K562 (cell line): ENCODE data around the gene SPEM1. TPM values are rescaled to one million over a fixed set of nuclear protein-coding genes. Genes with fewer than 3 reads are reported as not detected.

Experiments
- ARHGAP35 ChIP-seq: fragments of 450-650 bp; IDR thresholded peaks from 2 replicates; pipeline ENCODE4 v1.6.1; 2018; ENCODE audit not compliant: partially characterized antibody
- C11orf30 ChIP-seq: fragments of 450-650 bp; IDR thresholded peaks from 2 replicates; pipeline ENCODE4 v1.6.1; 2016; ENCODE audit warnings: low read depth, mild to moderate bottlenecking
- CHAMP1 ChIP-seq: fragments of 450-650 bp; IDR thresholded peaks from 2 replicates; pipeline ENCODE4 v1.6.1; 2016; ENCODE audit warnings: mild to moderate bottlenecking
- CHCHD3 ChIP-seq: fragments of 250-450 bp; sonication (Bioruptor Pico); IDR thresholded peaks from 2 replicates; pipeline ENCODE4 v2.1.2; 2022; ENCODE audit warnings: mild to moderate bottlenecking
- CHD1 ChIP-seq: fragments of 200-600 bp; sonication (generic); IDR thresholded peaks from one replicate; pipeline ENCODE4 v1.6.1; 2012; ENCODE audit warnings: mild to moderate bottlenecking, moderate library complexity, low read length, inconsistent platforms
- HDAC2 ChIP-seq: fragments of 450-650 bp; IDR thresholded peaks from 2 replicates; pipeline ENCODE4 v1.6.1; 2016; ENCODE audit warnings: mild to moderate bottlenecking
- HDAC6 ChIP-seq: IDR thresholded peaks from 2 replicates; pipeline ENCODE4 v1.6.1; 2012; ENCODE audit warnings: low read depth, mild to moderate bottlenecking, control low read depth, inconsistent platforms, low read length, moderate library complexity
- KAT7 ChIP-seq: sonication (generic); formaldehyde crosslinking; IDR thresholded peaks from 2 replicates; pipeline ENCODE4 v1.8.0; 2022; ENCODE audit warnings: missing genetic modification reagents, mild to moderate bottlenecking, borderline replicate concordance
- POU5F1 ChIP-seq: fragments of 150-350 bp; IDR thresholded peaks from 2 replicates; pipeline ENCODE4 v1.6.1; 2014; ENCODE audit warnings: borderline replicate concordance, low read length, low read depth, mild to moderate bottlenecking; ENCODE audit not compliant: partially characterized antibody
- RBM25 ChIP-seq: fragments of 200-400 bp; formaldehyde crosslinking; IDR thresholded peaks from 2 replicates; pipeline ENCODE4 v1.6.1; 2018; ENCODE audit warnings: low read length, low read depth, moderate library complexity; ENCODE audit not compliant: severe bottlenecking
- RFX7 ChIP-seq: fragments of 250-450 bp; sonication (Bioruptor Pico); IDR thresholded peaks from 2 replicates; pipeline ENCODE4 v1.5.1; 2021; ENCODE audit warnings: mild to moderate bottlenecking
- SMAD1 ChIP-seq: fragments of 150-350 bp; IDR thresholded peaks from 2 replicates; pipeline ENCODE4 v1.6.1; 2014; ENCODE audit warnings: low read length, low read depth; ENCODE audit not compliant: partially characterized antibody
- SMARCA4 ChIP-seq: fragments of 450-650 bp; IDR thresholded peaks from 2 replicates; pipeline ENCODE4 v1.6.1; 2016
- TCF7 ChIP-seq: sonication (generic); IDR thresholded peaks from 2 replicates; pipeline ENCODE4 v1.6.1; 2016; ENCODE audit warnings: antibody characterized with exemption, borderline replicate concordance
- ZBTB1 ChIP-seq: sonication (generic); formaldehyde crosslinking; IDR thresholded peaks from 2 replicates; pipeline ENCODE4 v1.8.1; 2023; ENCODE audit warnings: missing genetic modification reagents, low read depth, mild to moderate bottlenecking, borderline replicate concordance
- ZBTB5 ChIP-seq: fragments of 450-650 bp; IDR thresholded peaks from 2 replicates; pipeline ENCODE4 v1.6.1; 2017; ENCODE audit warnings: antibody characterized with exemption
- ZNF274 ChIP-seq: IDR thresholded peaks from 2 replicates; pipeline ENCODE4 v1.6.1; 2011; ENCODE audit warnings: low read depth, mild to moderate bottlenecking, low read length, moderate library complexity, borderline replicate concordance
- ZNF696 ChIP-seq: fragments of 250-450 bp; sonication (Bioruptor Pico); conservative IDR thresholded peaks from 2 replicates; pipeline ENCODE4 v1.4.0; 2020; ENCODE audit warnings: mild to moderate bottlenecking, moderate library complexity
- ZNF717 ChIP-seq: fragments of 250-450 bp; sonication (Bioruptor Pico); IDR thresholded peaks from 2 replicates; pipeline ENCODE4 v1.5.0; 2021
- polyA plus RNA-seq, 8 experiments: library from polyadenylated mRNA; depleted of rRNA in 4 of 8; stranded (reverse) in 5 of 8; unstranded in 3 of 8; fragments of >200 nt; fragmentation: Nextera tagmentation in 2 of 8; fragmentation: Illumina TruSeq in 1 of 8; extraction: Ambion mirVana in 2 of 8; extraction: Trizol in 1 of 8; gene quantifications; 2 replicates each; pipeline versions ENCODE4 v1.2.1 to v1.2.3, GENCODE V29; 2011 to 2014; ENCODE audit warnings: inconsistent platforms in 1 of 8, missing spikeins in 1 of 8
- total RNA-seq, 7 experiments: library from RNA; depleted of rRNA in 6 of 7; stranded (reverse); fragments of >200 nt in 6 of 7; fragmentation: Illumina TruSeq in 2 of 7; extraction: Trizol in 2 of 7; gene quantifications; 2 replicates each; pipeline versions ENCODE4 v1.2.1 to v1.2.3, GENCODE V29; 2011 to 2021; ENCODE audit warnings: low replicate concordance in 1 of 7
- TF ChIP-seq, protein P1 (sequence below), 2 experiments: IDR thresholded peaks; 2 replicates each; pipeline ENCODE4 v1.6.1; 2011; ENCODE audit warnings: borderline replicate concordance in 1 of 2, control low read depth in 1 of 2, low read depth in 1 of 2, low read length in 1 of 2, mild to moderate bottlenecking in 1 of 2, mixed read lengths in 1 of 2, moderate library complexity in 1 of 2; ENCODE audit not compliant: insufficient read depth in 1 of 2, insufficient read length in 1 of 2, poor library complexity in 1 of 2, severe bottlenecking in 1 of 2; ENCODE audit errors: extremely low read depth in 1 of 2
- TF ChIP-seq, protein P2 (sequence below): fragments of 450-650 bp; IDR thresholded peaks from 2 replicates; pipeline ENCODE4 v1.6.1; 2016; ENCODE audit warnings: antibody characterized with exemption

The SPEM1 gene
- total and polyA plus RNA-seq, 9 of the 15 experiments (the other 6 are each of a cell fraction or from before 2014, with no cell fraction given): not detected

DNA sequence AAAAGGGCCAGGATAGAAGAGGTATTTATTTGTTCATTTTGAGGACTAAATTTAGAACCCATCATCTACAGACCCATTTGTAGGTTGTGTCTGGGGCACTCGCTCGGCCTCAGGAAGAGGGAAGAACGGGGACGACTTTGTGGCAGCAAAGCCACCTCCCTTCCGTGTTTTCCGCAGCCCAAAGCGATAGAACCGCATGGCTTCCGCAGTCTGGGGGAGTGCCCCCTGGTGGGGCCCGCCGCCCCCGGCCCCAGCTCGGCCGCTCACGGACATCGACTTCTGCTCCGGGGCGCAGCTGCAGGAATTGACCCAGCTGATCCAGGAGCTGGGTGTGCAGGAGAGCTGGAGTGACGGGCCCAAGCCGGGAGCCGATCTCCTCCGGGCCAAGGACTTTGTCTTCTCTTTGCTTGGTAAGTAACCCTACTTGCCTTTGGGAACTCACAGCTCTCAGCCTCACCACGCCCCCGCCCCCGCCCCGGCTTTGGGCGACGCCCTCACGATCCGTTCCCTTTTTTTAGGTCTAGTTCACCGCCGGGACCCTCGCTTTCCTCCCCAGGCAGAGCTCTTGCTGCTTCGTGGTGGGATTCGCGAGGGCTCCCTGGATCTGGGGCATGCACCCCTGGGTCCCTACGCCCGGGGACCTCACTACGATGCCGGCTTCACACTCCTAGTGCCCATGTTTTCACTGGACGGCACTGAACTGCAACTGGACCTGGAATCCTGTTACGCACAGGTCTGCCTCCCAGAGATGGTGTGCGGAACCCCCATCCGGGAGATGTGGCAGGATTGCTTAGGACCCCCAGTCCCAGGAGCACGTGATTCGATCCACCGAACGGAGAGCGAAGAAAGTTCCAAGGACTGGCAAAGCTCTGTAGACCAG lies 15.8 kb downstream of the SPEM1 start (continued):
- TF ChIP-seq ZNF274 (no peak), C11orf30 (no peak), SMAD1 (no peak), TCF7 (no peak), CHCHD3 (CRISPR knock-in tag) (no peak), CHAMP1 (no peak), SMARCA4 (no peak), RFX7 (CRISPR knock-in tag) (no peak), CHD1 (no peak), HDAC2 (no peak), HDAC6 (no peak), POU5F1 (no peak), ZNF717 (CRISPR knock-in tag) (no peak), ZBTB1 (CRISPR knock-in tag) (peak; percentile 35; the same call in 1 of the 2 replicates), ARHGAP35 (no peak), KAT7 (CRISPR knock-in tag) (0 out of 2 replicates have a peak, but pooled peaks have one; percentile 44), RBM25 (no peak), ZNF696 (CRISPR knock-in tag) (no peak), ZBTB5 (no peak)
- TF ChIP-seq, protein P1, sequence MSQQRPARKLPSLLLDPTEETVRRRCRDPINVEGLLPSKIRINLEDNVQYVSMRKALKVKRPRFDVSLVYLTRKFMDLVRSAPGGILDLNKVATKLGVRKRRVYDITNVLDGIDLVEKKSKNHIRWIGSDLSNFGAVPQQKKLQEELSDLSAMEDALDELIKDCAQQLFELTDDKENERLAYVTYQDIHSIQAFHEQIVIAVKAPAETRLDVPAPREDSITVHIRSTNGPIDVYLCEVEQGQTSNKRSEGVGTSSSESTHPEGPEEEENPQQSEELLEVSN (IDR thresholded peaks at IDR 0.05; ENCODE audit: borderline replicate concordance in 1 of 2, extremely low read depth in 1 of 2, insufficient read depth in 1 of 2, insufficient read length in 1 of 2, low read depth in 1 of 2, low read length in 1 of 2, poor library complexity in 1 of 2, severe bottlenecking in 1 of 2): peak; percentile 31 to 57
- TF ChIP-seq, protein P2, sequence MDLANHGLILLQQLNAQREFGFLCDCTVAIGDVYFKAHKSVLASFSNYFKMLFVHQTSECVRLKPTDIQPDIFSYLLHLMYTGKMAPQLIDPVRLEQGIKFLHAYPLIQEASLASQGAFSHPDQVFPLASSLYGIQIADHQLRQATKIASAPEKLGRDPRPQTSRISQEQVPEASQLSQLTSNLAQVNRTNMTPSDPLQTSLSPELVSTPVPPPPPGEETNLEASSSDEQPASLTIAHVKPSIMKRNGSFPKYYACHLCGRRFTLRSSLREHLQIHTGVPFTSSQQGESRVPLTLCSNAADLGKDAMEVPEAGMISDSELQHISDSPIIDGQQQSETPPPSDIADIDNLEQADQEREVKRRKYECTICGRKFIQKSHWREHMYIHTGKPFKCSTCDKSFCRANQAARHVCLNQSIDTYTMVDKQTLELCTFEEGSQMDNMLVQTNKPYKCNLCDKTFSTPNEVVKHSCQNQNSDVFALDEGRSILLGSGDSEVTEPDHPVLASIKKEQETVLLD: no peak
